ENCODE measurements around the gene NLRP3.
"Not testable (repeated sequence)": the region's sequence is repeated elsewhere in the genome, so short reads cannot be mapped to it uniquely, and the experiment has no call there.

The NLRP3 gene

DNA sequence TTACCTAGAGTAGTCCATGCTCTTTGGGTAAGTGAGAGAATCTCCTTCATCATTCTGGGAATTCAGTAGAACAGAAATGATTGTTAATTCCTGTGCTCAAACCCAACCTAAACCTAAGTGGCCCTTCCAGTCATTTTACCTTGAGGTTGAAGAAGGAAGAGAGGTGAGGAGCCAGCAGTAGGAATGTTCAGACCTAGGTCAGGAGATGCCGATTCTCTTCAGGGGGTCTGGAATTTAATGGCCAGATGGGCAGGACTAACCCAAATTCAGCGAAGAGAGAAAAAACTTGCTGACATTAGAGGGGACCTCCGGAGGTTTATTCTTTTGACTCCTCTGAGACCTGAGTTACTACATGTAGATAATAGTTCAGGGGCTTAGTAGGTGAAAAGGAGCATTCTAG is 58.4 kb downstream of the NLRP3 start:
- DNase-seq: no peak

DNA sequence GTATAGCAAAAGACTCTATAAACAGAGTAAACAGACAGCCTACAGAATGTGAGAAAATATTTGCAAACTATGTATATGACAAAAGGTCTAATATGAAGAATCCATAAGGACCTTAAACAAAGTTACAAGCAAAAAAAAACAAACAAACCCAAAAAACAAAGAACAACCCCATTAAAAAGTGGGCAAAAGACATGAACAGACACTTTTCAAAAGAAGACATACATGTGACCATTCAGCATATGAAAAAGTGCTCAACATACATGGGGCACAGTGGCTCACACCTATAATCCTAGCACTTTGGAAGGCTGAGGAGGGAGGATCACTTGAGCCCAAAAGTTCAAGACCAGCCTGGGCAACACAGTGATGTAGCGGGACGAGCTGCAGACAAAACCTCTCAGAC is 59.8 kb downstream of the NLRP3 start:
- DNase-seq: no peak

- not testable (repeated sequence) for DNase-seq
Observed at GRCh38 chr1:247476328-247477058, 60.5 kb downstream of the NLRP3 start.

GRCh38 chr1:247482747-247483146 is 66.8 kb downstream of the NLRP3 start:
- no peak for DNase-seq

GRCh38 chr1:247487057-247487456 is 71.1 kb downstream of the NLRP3 start:
- DNase-seq: peak; percentile 1

DNA sequence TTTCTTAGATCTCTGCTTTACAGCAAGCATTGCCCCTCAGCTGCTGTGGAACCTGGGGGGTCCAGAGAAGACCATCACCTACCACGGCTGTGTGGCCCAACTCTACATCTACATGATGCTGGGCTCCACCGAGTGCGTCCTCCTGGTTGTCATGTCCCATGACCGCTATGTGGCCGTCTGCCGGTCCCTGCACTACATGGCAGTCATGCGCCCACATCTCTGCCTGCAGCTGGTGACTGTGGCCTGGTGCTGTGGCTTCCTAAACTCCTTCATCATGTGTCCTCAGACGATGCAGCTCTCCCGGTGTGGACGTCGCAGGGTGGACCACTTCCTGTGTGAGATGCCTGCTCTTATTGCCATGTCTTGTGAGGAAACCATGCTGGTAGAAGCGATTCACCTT is 75.4 kb downstream of the NLRP3 start:
- no peak for DNase-seq

- no peak for DNase-seq
Observed at GRCh38 chr1:247493106-247493505, 77.1 kb downstream of the NLRP3 start.

GRCh38 chr1:247494767-247495166 is 78.8 kb downstream of the NLRP3 start:
- DNase-seq: no peak

DNA sequence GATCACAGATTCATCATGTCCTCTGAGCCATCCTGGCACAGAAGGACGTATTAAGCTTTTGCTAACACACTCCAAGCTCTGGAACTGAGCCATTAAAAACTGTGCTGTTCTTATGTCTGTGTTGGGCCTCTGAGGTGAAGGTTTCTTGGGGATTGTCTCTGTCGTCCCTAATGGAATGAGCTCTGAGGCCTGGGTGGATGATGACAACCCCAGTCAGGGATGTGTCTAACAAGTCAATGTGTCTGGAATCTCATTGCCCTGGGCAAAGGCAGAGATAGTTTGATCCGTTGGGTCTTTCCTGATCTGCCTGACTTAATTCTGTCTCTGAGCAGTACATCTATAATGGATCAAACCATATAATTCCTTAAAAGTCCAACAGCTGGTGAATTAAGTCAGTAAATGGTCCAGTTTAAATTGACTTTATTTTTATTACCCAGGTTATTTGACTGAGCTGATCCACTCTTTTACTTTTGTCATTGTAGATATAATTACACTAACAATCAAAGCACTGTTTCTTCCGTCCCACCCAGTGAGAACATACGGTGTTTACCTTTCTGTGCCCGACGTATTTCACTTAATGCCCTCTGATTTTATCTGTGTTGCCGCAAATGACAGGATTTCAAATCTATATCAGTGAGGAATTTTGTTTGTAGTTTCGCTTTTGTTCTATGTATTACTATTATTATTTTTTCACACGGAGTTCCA is 80.8 kb downstream of the NLRP3 start:
- DNase-seq: no peak
